H9 (cell line): ENCODE measurements around the gene SCFD2. TPM values are rescaled to one million over a fixed set of nuclear protein-coding genes. Genes with fewer than 3 reads are reported as not detected.

Experiments
- DNase-seq: peaks from one replicate; pipeline ENCODE4 v3.0.0-alpha.2; 2017
- H2AFZ ChIP-seq: one replicate; pipeline ENCODE4 v1.6.1; 2013; ENCODE audit warnings: mild to moderate bottlenecking, low read length, control low read depth, moderate library complexity
- H2AK5ac ChIP-seq: 2 replicates; pipeline ENCODE4 v1.6.1; 2013; ENCODE audit warnings: low read length, control low read depth, mixed read lengths; ENCODE audit not compliant: insufficient read length
- H2BK120ac ChIP-seq: one replicate; pipeline ENCODE4 v1.6.1; 2013; ENCODE audit warnings: low read depth, mild to moderate bottlenecking, low read length, control low read depth, inconsistent platforms; ENCODE audit not compliant: poor library complexity, severe bottlenecking
- H2BK12ac ChIP-seq: 2 replicates; pipeline ENCODE4 v1.6.1; 2013; ENCODE audit warnings: low read length, control low read depth, mixed read lengths, low read depth; ENCODE audit not compliant: insufficient read length
- H2BK15ac ChIP-seq: 2 replicates; pipeline ENCODE4 v1.6.1; 2013; ENCODE audit warnings: low read depth, low read length, control low read depth
- H2BK20ac ChIP-seq: one replicate; pipeline ENCODE4 v1.6.1; 2013; ENCODE audit warnings: low read depth, mild to moderate bottlenecking, low read length, control low read depth, inconsistent platforms; ENCODE audit not compliant: poor library complexity, severe bottlenecking
- H2BK5ac ChIP-seq: 2 replicates; pipeline ENCODE4 v1.6.1; 2013; ENCODE audit warnings: low read length, control low read depth, mixed read lengths; ENCODE audit not compliant: insufficient read length
- H3K14ac ChIP-seq: 2 replicates; pipeline ENCODE4 v1.6.1; 2013; ENCODE audit warnings: low read length, control low read depth; ENCODE audit not compliant: insufficient read depth
- H3K18ac ChIP-seq: 2 replicates; pipeline ENCODE4 v1.6.1; 2013; ENCODE audit warnings: low read depth, mild to moderate bottlenecking, mixed read lengths, low read length, control low read depth; ENCODE audit not compliant: insufficient read length
- H3K23ac ChIP-seq: 2 replicates; pipeline ENCODE4 v1.6.1; 2013; ENCODE audit warnings: low read length, control low read depth, mixed read lengths, low read depth; ENCODE audit not compliant: insufficient read length
- H3K23me2 ChIP-seq: 2 replicates; pipeline ENCODE4 v1.6.1; 2013; ENCODE audit warnings: low read depth, mild to moderate bottlenecking, mixed read lengths, low read length, control low read depth; ENCODE audit not compliant: insufficient read length, poor library complexity, severe bottlenecking
- H3K27ac ChIP-seq: 2 replicates; pipeline ENCODE4 v1.5.1; 2013; ENCODE audit warnings: low read length, control low read depth, mixed read lengths, low read depth; ENCODE audit not compliant: insufficient read length
- H3K27me3 ChIP-seq: 2 replicates; pipeline ENCODE4 v1.6.1; 2013; ENCODE audit warnings: low read length, control low read depth, inconsistent platforms; ENCODE audit not compliant: insufficient read depth
- H3K4ac ChIP-seq: 2 replicates; pipeline ENCODE4 v1.6.1; 2013; ENCODE audit warnings: low read depth, mild to moderate bottlenecking, control low read depth, inconsistent platforms, low read length, moderate library complexity
- H3K4me1 ChIP-seq: 2 replicates; pipeline ENCODE4 v1.6.1; 2013; ENCODE audit warnings: low read length, control low read depth, inconsistent platforms; ENCODE audit not compliant: insufficient read depth
- H3K4me2 ChIP-seq: 2 replicates; pipeline ENCODE4 v1.6.1; 2013; ENCODE audit warnings: low read length, control low read depth, mixed read lengths; ENCODE audit not compliant: insufficient read length, insufficient read depth
- H3K56ac ChIP-seq: 2 replicates; pipeline ENCODE4 v1.6.1; 2013; ENCODE audit warnings: low read depth, mild to moderate bottlenecking, mixed read lengths, low read length, control low read depth; ENCODE audit not compliant: insufficient read length
- H3K79me1 ChIP-seq: 2 replicates; pipeline ENCODE4 v1.6.1; 2013; ENCODE audit warnings: low read depth, mild to moderate bottlenecking, moderate library complexity, low read length, control low read depth, inconsistent platforms; ENCODE audit not compliant: insufficient read depth, poor library complexity, severe bottlenecking
- H3K79me2 ChIP-seq: 2 replicates; pipeline ENCODE4 v1.6.1; 2013; ENCODE audit warnings: low read length, control low read depth, inconsistent platforms; ENCODE audit not compliant: insufficient read depth
- H3K9ac ChIP-seq: 2 replicates; pipeline ENCODE4 v1.6.1; 2013; ENCODE audit warnings: low read length, control low read depth, mixed read lengths; ENCODE audit not compliant: insufficient read length; ENCODE audit errors: extremely low read depth
- H3K9me3 ChIP-seq: one replicate; pipeline ENCODE4 v1.6.1; 2013; ENCODE audit warnings: low read depth, low read length, inconsistent platforms; ENCODE audit not compliant: control insufficient read depth
- H3T11ph ChIP-seq: one replicate; pipeline ENCODE4 v1.6.1; 2013; ENCODE audit warnings: mild to moderate bottlenecking, low read length, control low read depth, inconsistent platforms
- H4K20me1 ChIP-seq: one replicate; pipeline ENCODE4 v1.6.1; 2013; ENCODE audit not compliant: control insufficient read depth, insufficient read length, insufficient read depth
- H4K5ac ChIP-seq: 2 replicates; pipeline ENCODE4 v1.6.1; 2013; ENCODE audit warnings: low read depth, mild to moderate bottlenecking, mixed read lengths, low read length, control low read depth; ENCODE audit not compliant: insufficient read length
- H4K8ac ChIP-seq: replicated peaks from 2 replicates; pipeline ENCODE4 v1.6.1; 2013; ENCODE audit warnings: low read length, control low read depth, mixed read lengths, low read depth; ENCODE audit not compliant: insufficient read length
- H4K91ac ChIP-seq: 2 replicates; pipeline ENCODE4 v1.6.1; 2013; ENCODE audit warnings: low read depth, mild to moderate bottlenecking, moderate library complexity, mixed read lengths, low read length, control low read depth; ENCODE audit not compliant: insufficient read length
- H3K27ac Mint-ChIP-seq, 3 experiments: 2 replicates in 2 of 3; 3 replicates in 1 of 3; pipeline ENCODE4 v1.8.0; 2020 to 2021; ENCODE audit warnings: mixed read lengths in 3 of 3, mild to moderate bottlenecking in 1 of 3, moderate library complexity in 1 of 3
- H3K27me3 Mint-ChIP-seq: 2 replicates; pipeline ENCODE4 v1.8.0; 2021; ENCODE audit warnings: low read depth, mild to moderate bottlenecking, moderate library complexity, mixed read lengths
- H3K36me3 Mint-ChIP-seq, 3 experiments: 2 replicates in 2 of 3; 3 replicates in 1 of 3; pipeline ENCODE4 v1.8.0; 2020 to 2021; ENCODE audit warnings: low read depth in 3 of 3, mixed read lengths in 3 of 3; ENCODE audit not compliant: insufficient read depth in 1 of 3
- H3K4me1 Mint-ChIP-seq, 2 experiments: 2 replicates each; pipeline ENCODE4 v1.8.0; 2020; ENCODE audit warnings: mixed read lengths in 2 of 2
- H3K4me3 Mint-ChIP-seq, 2 experiments: 2 replicates in 1 of 2; 3 replicates in 1 of 2; pipeline ENCODE4 v1.8.0; 2020 to 2021; ENCODE audit warnings: mild to moderate bottlenecking in 2 of 2, mixed read lengths in 2 of 2, moderate library complexity in 1 of 2
- H3K9me3 Mint-ChIP-seq, 2 experiments: 2 replicates in 1 of 2; 3 replicates in 1 of 2; pipeline ENCODE4 v1.8.0; 2020; ENCODE audit warnings: mild to moderate bottlenecking in 2 of 2, mixed read lengths in 2 of 2, moderate library complexity in 1 of 2
- WGBS: extraction: QIAGEN DNeasy Blood & Tissue Kit; methylation state at CpG from one replicate; pipeline ENCODE4 v1.1.7; 2013; ENCODE audit warnings: missing lambda C conversion rate, low lambda C conversion rate, mixed read lengths; ENCODE audit not compliant: insufficient read length; ENCODE audit errors: extremely low coverage; 5-methylcytosine and 5-hydroxymethylcytosine counted together
- total RNA-seq: library from RNA; stranded (reverse); gene quantifications from 2 replicates; pipeline ENCODE4 v1.2.1, GENCODE V29; 2021
- TF ChIP-seq, protein P1 (sequence below): fragments of 200-600 bp; sonication (generic); conservative IDR thresholded peaks from 3 replicates; pipeline ENCODE4 v1.8.0; 2021; ENCODE audit warnings: antibody characterized with exemption, mild to moderate bottlenecking

Gene SCFD2
- total RNA-seq, 1 experiment from 2014 or later = 10.1 TPM

DNA sequence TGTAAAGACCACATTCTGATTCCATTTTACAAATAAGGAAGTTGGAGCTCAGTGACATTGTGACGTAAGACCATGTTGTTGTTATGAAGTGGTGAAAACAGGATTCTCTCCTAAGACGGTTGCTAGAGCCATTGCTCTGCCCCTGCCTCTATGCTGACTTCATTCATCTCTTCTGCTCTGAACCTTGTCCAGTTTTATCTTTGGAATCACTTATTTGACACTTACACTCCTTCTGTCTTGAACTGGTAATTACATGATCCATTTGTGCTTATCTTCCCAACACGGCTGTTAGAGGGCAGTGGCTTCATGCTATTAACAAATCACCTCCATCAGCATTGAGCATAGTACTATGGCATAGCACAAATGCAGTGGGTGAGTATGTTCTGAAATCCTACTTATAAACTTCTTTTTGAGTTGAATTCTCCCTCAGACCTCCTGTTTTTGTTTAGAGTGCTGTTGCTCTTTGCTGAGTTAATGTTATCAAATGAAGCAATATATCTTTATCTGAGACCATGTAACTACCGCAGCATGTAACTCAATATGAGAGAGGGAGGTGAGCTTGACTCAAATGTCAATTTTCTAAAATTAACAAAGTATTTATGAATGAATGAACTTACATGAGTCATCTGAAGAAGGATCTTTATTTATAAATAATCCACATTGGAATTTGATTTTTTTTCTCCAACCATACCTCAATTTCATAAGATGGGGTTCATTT is 326.0 kb downstream of the SCFD2 start:
- Histone ChIP-seq H3K9ac (no peak overlapping the region), H4K20me1 (no peaks in the 10 kb centered on the region), H2AK5ac (no peak overlapping the region), H2BK12ac (no peak overlapping the region), H3K79me2 (no peaks in the 10 kb centered on the region), H4K8ac (no peak overlapping the region), H2BK5ac (no peak overlapping the region), H2BK120ac (no peak overlapping the region), H3K56ac (no peak overlapping the region), H2AFZ (no peak overlapping the region), H3T11ph (no peak overlapping the region), H3K4me2 (no peak overlapping the region), H3K23me2 (no peaks in the 10 kb centered on the region), H3K9me3 (no peaks in the 10 kb centered on the region), H4K91ac (no peak overlapping the region), H3K79me1 (no peaks in the 10 kb centered on the region), H3K4me1 (no peaks in the 10 kb centered on the region), H2BK20ac (no peak overlapping the region), H4K5ac (no peak overlapping the region), H3K4ac (no peak overlapping the region), H3K18ac (no peak overlapping the region), H3K23ac (no peak overlapping the region), H3K27me3 (no peaks in the 10 kb centered on the region), H3K27ac (no peak overlapping the region), H3K14ac (no peak overlapping the region), H2BK15ac (no peak overlapping the region)
- H3K9me3 Mint-ChIP-seq = peaks cover 8 to 9% of the 10 kb centered on the region in 2 experiments
- WGBS = no CpG with 5 or more reads among the region's 4 CpGs
- peaks cover 7 to 11% of the 10 kb centered on the region in 2 experiments for H3K4me1 Mint-ChIP-seq
- H3K27me3 Mint-ChIP-seq = no peaks in the 10 kb centered on the region
- H3K36me3 Mint-ChIP-seq = peaks cover 0 to 8% (median 3%) of the 10 kb centered on the region in 3 experiments; a peak in 4 of 7 replicates
- DNase-seq = no peak
- H3K4me3 Mint-ChIP-seq = no peak overlapping the region
- no peak overlapping the region for H3K27ac Mint-ChIP-seq
- TF ChIP-seq, protein P1, sequence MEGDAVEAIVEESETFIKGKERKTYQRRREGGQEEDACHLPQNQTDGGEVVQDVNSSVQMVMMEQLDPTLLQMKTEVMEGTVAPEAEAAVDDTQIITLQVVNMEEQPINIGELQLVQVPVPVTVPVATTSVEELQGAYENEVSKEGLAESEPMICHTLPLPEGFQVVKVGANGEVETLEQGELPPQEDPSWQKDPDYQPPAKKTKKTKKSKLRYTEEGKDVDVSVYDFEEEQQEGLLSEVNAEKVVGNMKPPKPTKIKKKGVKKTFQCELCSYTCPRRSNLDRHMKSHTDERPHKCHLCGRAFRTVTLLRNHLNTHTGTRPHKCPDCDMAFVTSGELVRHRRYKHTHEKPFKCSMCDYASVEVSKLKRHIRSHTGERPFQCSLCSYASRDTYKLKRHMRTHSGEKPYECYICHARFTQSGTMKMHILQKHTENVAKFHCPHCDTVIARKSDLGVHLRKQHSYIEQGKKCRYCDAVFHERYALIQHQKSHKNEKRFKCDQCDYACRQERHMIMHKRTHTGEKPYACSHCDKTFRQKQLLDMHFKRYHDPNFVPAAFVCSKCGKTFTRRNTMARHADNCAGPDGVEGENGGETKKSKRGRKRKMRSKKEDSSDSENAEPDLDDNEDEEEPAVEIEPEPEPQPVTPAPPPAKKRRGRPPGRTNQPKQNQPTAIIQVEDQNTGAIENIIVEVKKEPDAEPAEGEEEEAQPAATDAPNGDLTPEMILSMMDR = no peak
